HG02981 (cell line): ENCODE results near the gene LTF.
"Not testable (repeated sequence)": the region's sequence is repeated elsewhere in the genome, so short reads cannot be mapped to it uniquely, and the experiment has no call there.

ENCODE experiments used
- ATAC-seq: cut with Tn5 transposase; IDR thresholded peaks from one replicate; pipeline ENCODE4 v1.9.1; 2021; ENCODE audit warnings: mild to moderate bottlenecking, moderate library complexity; ENCODE audit not compliant: unreplicated experiment

The LTF gene

DNA sequence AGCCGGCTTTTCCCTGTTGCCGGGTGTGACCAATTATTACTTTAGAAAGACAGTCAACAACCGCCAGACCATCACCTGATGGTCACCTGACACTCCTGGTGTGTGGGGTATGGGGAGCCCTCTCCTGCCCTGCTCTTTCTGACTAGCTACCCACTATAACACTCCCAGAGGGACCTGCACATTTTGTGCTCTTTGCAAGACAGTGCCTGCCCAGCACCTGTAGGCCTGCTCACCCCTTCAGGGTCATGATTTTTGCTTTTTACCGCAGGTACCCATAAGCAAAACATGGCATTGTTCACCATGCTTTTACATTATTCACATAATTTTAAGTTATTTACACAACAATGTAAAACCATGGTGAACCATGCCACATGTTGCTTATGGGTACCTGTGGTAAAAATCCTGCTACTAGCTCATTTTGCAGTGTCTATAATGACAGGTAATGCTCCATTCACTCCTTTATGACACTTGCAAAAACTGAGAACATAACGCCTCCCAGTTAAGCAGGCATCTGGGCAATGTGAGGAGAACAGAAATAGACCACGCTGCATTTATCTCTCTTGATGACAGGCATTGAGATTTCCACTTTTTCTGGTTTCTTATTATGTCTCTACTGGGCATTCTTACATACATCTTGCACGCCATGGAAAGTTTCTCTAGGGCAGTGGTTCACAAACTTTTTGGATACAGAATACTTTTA is 47.7 kb downstream of the LTF start:
- ATAC-seq, result no peak

- no peak for ATAC-seq
Observed at GRCh38 chr3:46416125-46416810, 48.4 kb downstream of the LTF start.

DNA sequence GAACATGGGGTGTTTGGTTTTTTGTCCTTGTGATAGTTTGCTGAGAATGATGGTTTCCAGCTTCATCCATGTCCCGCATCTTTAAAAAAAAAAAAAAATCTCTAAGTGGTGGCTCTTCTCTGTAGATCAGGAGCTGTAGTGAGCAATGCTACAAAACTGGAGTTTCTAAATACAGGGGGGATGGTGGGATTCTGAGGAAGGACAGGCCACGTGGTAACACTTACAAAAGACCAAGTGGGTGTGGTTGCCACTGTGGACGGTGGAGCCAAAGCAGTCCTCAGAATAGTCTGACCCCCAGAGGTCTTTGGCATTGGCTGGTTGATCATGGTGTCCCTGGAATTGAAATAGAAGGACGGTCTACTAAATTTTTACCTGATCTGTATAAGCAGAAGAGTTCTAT is 50.0 kb downstream of the LTF start:
- ATAC-seq, result no peak

DNA sequence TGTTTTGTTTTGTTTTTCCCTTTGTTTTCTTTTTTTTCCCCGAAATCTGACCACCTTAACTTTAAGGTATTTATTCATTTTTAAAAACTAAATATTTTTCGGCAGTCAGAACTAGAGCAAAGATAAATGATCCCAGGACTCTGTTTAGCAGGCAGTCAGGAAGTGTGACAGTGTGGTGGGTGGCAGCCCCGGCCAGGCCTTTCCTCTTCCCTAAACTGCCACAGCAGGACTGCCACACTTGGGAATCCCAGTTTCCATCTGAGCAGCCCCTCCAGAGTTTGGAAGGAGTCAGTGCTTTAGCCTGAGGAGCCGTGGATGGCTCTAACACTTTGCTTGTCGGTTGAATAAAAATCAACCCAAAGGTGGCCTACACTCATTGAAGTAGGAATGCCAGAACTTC is 50.8 kb downstream of the LTF start:
- ATAC-seq, result no peak

DNA sequence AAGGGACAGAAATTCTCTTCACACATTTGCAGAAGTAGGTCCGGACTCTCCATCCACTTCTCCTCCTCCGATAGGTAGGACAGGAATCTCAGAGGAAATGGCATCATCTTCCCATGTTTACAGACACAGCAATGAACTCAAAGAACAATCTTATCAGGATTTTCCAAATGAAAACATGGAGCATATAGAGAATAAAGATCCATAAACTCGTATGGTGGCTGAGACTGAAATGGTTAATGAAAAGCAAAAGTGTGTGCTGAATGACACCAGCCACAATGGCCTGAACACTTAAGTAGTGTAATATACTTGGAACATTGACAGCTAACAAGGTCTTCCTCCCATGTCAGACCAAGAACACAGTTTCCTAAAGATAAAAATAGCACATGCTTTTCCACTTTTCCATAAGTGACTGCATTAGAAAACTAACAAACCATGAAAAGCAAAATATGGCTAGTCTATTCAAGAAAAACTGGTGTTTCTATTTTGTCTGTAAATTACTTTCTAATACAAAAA is 51.9 kb downstream of the LTF start:
- ATAC-seq, result no peak

GRCh38 chr3:46411271-46411670 is 53.4 kb downstream of the LTF start:
- ATAC-seq, result no peak

DNA sequence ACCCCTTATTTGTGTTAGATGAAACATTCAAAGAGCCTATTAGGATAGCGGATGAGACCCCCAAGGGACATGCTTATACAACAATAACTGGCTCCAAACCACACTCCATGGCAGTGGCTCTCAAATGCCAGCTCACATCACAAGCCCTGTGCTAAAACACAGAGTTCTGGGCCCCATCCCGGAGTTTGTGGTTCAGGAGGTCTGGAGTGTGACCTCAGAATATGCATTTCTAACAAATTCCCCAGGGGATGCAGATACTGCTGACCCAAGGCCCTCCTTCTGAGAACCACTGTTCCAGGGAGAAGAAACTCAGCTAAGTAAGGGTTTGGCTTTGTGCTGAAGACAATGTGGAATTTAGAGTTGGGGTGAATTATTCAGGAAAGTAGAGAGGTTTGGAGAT is 54.0 kb downstream of the LTF start:
- no peak for ATAC-seq

GRCh38 chr3:46409739-46410489 is 54.8 kb downstream of the LTF start:
- no peak for ATAC-seq

DNA sequence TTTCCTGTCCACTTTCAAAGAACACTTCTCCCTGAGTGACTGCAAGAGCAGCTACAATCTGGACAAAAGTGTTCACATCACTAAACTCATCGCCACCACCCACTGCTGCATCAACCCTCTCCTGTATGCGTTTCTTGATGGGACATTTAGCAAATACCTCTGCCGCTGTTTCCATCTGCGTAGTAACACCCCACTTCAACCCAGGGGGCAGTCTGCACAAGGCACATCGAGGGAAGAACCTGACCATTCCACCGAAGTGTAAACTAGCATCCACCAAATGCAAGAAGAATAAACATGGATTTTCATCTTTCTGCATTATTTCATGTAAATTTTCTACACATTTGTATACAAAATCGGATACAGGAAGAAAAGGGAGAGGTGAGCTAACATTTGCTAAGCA is 55.9 kb downstream of the LTF start:
- no peak for ATAC-seq

GRCh38 chr3:46407970-46408369 is 56.7 kb downstream of the LTF start:
- no peak for ATAC-seq

- no peak for ATAC-seq
Observed at GRCh38 chr3:46406788-46407611, 57.7 kb downstream of the LTF start, which contains the start of the genes CCR5AS and CCRL2. CCR5AS (minus strand) TSS chr3:46407066. CCRL2 (plus strand) TSS chr3:46407259; CDS start chr3:46408080, 821 bp downstream.

DNA sequence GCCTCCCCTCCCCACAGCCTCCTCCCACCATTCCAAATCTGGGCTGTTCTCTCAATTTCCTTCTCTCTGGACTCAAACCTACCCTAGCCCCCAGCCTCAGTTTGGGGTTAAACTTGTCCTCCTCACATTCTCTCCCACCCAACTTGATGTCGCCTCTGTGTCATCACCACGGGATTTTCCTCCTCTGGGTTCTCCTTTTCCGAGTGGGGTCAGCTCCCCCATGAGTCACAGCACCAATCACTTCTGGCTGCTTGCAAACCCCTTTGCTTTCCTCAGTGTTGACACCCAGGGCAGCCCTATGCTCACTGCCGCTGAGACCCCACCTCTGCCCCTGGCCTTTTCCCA is 58.3 kb downstream of the LTF start:
- no peak for ATAC-seq

GRCh38 chr3:46405301-46406019 is 59.2 kb downstream of the LTF start:
- ATAC-seq, result no peak

GRCh38 chr3:46402902-46403301 is 61.8 kb downstream of the LTF start:
- not testable (repeated sequence) for ATAC-seq

GRCh38 chr3:46401579-46401978 is 63.1 kb downstream of the LTF start:
- ATAC-seq, result no peak

DNA sequence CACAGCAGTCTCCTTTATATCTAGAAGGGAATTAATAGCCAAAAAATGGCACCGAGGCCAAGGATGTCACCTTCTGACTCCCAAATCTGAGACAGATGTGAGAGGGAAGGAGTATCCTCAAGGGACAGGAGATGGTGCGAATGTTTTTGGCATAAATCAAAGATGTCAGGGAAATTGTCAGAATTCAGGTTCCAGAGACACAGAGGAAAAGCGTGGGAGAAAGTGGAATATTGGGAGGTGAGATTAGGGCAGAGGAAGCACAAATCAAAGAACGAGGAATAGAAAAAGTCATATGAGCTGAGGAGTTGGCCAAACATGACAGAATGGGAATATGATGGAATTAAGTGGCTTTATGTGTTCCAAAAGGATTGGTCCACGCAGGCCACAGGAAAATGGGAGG is 63.9 kb downstream of the LTF start:
- no peak for ATAC-seq

- no peak for ATAC-seq
Observed at GRCh38 chr3:46400000-46400734, 64.5 kb downstream of the LTF start.

GRCh38 chr3:46399557-46399956 is 65.1 kb downstream of the LTF start:
- ATAC-seq, result no peak

DNA sequence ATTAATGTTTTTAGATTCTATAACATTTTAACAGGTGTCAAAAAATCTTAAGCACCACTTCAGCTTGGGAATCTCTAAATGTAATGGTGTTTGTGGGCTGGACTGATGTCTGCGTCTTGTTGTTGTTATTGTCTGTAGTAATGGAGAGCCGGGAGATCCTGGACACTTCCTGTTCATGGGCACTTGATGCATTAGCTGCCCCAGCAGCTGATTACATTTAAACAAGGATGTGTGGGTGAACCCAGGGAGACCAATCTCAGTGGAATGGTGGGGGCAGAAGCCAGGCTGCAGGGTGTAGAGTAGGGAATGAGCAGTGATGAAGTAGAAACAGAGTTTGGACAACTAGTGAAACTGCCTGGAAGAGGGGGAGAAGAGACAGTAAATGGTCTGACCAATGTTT is 65.6 kb downstream of the LTF start:
- ATAC-seq, result no peak
